ENCODE data around the gene SFT2D1.
"Not testable (repeated sequence)": the region's sequence is repeated elsewhere in the genome, so short reads cannot be mapped to it uniquely, and the experiment has no call there.

Gene SFT2D1

GRCh38 chr6:166342349-166343149 lies at the start of gene SFT2D1:
SFT2D1 (minus strand) TSS chr6:166342545; CDS start chr6:166342481, 64 bp downstream.
- peak; percentile 72 for DNase-seq (ENCODE audit: low read depth)

GRCh38 chr6:166389119-166389518 lies 46.8 kb upstream of the SFT2D1 start:
- no peak for DNase-seq (ENCODE audit: low read depth)

DNA sequence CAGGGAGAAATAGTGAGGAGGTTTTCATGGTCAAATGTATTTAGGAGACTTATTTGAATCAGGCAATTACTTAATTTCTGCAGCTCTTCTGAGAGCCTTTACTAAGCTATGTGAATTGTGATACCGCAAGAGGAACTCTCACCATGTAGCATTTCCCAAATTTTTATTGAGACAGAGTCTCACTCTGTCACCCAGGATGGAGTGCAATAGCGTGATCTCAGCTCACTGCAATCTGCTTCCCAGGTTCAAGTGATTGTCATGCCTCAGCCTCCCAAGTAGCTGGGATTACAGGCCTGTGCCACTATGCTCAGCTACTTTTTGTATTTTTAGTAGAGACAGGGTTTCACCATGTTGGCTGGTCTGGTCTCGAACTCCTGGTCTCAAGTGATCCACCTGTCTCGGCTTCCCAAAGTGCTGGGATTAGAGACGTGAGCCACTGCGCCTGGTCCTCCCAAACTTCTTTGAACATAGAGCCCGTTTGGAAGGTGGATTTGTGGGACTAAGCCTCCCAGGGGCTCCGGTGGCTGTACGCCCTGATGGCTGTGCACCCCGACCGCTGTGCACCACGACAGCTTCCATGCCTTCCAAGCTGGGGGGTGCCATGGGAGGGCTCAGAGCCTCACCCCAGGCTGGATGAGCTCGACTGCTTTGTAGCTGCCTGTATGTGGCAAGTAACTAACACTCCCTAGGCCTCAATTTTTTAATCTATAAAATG lies 46.1 kb upstream of the SFT2D1 start:
- DNase-seq (ENCODE audit: low read depth): no peak

DNA sequence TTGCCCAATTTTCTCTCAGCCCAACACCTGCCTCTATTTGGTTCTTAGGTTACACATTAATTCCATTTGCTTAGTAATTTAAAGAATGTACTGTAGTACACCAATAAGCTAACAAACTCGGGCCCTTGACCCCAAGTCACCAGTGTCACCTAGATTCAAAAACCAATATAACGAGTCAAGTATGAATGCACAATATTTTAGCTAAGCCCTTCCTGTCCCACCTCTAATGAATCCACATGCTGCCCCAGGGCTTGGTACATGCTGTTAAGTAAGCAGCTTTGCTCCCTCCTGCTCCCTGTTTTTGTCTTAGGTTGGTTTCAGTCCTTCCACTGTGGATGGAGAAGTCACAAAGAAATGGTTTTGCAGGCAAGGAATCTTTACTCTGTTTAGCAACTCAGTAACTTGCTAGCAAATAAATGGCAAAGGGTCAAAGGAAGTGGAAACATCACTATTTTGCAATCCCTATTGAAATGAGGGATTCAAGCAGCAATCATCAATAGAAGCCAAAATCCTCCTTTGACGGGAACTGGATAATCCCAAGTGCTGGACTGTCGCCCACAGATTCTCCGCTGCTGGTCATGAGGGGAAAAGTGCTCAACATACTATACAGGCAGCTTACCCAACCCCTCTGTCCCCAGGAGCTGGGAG lies 45.4 kb upstream of the SFT2D1 start:
- DNase-seq (ENCODE audit: low read depth): no peak

GRCh38 chr6:166387098-166387497 lies 44.8 kb upstream of the SFT2D1 start:
- not testable (repeated sequence) for DNase-seq (ENCODE audit: low read depth)

GRCh38 chr6:166386111-166386510 lies 43.8 kb upstream of the SFT2D1 start:
- DNase-seq (ENCODE audit: low read depth): no peak

- DNase-seq (ENCODE audit: low read depth): not testable (repeated sequence)
Observed at GRCh38 chr6:166383802-166384363, 41.5 kb upstream of the SFT2D1 start.

GRCh38 chr6:166382933-166383801 lies 40.8 kb upstream of the SFT2D1 start, which contains the start of gene MPC1:
MPC1 (minus strand) TSS chr6:166382940; CDS start chr6:166382876, 64 bp downstream.
- DNase-seq (ENCODE audit: low read depth): peak; percentile 86

GRCh38 chr6:166382500-166382932 lies 40.2 kb upstream of the SFT2D1 start:
- DNase-seq (ENCODE audit: low read depth): no peak

DNA sequence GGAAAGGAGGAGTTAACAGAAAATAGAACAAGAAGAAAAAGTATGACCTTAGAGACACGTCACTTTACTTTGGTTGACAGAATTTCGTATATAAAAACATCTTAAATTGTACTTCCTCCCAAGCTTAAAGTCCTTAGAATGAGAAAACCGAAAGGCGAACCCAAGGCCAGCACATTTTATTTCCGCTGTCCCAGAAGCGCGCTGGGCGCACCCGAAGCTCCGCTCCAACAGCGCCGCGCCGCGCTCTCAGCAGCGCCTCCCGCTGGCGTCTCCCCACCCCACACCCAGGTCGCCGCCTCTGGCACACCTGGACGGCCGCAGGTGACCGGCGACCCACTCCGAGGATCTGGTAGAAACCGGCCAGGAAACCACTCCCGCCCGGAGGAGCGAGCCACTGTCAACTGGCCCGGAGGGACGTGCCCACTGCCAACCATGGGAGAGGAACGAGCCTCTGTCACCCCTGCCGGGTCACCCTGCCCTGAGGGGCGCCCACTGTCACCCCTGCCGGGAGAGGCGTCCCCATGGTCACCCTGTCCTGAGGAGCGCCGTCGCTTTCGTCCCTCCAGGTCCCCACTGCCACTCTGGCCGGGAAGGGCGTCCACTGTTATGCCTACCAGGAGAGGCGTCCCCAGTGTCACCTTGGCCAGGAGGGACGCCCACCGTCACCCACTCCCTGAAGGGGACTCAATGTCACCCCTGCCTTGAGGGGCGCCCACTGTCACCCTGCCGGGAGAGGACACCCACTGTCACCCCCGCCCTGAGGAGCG lies 39.6 kb upstream of the SFT2D1 start:
- DNase-seq (ENCODE audit: low read depth): peak; percentile 27

GRCh38 chr6:166381381-166381732 lies 39.0 kb upstream of the SFT2D1 start:
- DNase-seq (ENCODE audit: low read depth): no peak

DNA sequence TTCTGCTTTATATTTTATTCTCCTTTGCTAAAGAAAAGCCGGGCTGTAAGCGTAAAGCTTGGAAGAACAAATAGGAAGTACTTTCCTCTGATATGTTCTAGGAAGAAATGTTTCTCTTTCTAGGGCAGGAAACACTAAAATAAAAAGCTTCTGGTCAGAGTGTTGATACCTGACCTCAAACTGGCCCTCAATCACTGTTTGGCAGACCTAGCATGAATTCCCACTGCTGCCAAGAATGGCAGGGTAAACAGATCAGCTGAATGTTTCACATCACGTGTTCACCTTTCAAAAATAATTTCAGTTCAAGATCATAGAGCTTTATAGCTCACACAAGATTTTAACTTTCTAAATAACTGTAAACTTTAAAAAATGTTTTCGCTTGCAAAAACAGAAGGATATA lies 37.5 kb upstream of the SFT2D1 start:
- DNase-seq (ENCODE audit: low read depth): no peak

GRCh38 chr6:166379103-166379586 lies 36.8 kb upstream of the SFT2D1 start:
- DNase-seq (ENCODE audit: low read depth): no peak

DNA sequence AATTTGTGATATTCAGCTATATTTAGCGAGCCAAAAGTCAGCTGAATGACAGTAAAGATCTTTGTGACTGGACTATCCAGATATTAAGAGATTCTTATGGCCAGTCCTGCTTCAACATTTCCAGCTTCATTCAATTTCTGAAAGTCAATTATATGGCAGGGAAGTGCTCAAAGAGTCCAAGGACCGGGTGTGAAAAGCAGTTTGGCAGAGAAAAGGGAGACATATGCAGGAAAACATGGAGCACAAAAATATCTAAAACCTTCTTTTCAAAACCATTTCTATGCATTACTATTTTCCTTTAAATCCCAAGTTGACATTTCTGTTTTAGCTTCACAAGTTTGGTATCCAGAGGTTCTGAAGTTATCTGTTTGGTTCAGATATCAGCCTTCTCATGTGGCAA lies 35.4 kb upstream of the SFT2D1 start:
- no peak for DNase-seq (ENCODE audit: low read depth)

- DNase-seq (ENCODE audit: low read depth): no peak
Observed at GRCh38 chr6:166375013-166375412, 32.7 kb upstream of the SFT2D1 start.

GRCh38 chr6:166370489-166370888 lies 28.1 kb upstream of the SFT2D1 start:
- no peak for DNase-seq (ENCODE audit: low read depth)

GRCh38 chr6:166369782-166370181 lies 27.4 kb upstream of the SFT2D1 start:
- no peak for DNase-seq (ENCODE audit: low read depth)

DNA sequence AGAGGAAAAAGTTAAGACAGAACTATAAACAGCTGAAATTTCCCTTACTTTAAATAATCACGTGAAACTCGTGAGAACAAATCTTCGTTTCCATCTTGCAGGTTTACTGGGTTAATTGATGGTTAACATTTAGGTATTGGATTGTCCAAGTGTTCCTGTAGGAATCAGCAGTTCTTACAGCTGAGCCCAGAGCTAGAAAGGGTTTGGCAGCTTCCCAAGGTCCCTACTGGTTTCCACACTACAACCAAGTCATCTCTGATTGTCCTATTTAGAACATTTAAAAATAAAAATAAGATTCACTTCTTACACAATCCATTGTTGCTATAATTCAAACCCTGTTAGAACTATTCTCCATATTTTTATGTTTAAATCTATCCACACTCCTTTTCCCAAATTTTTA lies 24.6 kb upstream of the SFT2D1 start:
- no peak for DNase-seq (ENCODE audit: low read depth)

GRCh38 chr6:166365806-166366205 lies 23.5 kb upstream of the SFT2D1 start:
- no peak for DNase-seq (ENCODE audit: low read depth)

DNA sequence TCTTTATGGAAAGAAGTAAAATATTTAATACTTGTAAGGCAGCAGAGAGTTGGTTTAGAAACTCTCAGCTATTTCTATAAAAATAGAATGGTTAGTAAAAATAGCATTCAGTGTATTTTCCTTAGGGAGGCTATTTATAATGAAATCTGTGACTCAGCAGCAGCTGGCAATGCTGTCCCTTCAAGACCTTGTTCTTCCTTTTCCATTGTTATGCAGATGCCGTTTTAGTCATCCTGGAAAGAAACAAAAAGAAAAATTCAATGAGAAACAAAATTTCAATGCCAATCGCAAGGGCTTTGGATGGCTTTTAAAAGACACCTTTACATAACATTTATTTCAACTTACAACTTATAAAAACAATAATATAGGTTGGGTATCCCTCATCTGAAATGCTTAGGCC lies 22.9 kb upstream of the SFT2D1 start:
- DNase-seq (ENCODE audit: low read depth): no peak

- no peak for DNase-seq (ENCODE audit: low read depth)
Observed at GRCh38 chr6:166364456-166364855, 22.1 kb upstream of the SFT2D1 start.

All from stimulated activated CD8-positive, alpha-beta memory T cell treated with anti-CD3 and anti-CD28 coated beads, Interleukin-7, amount 100 ng/mL, for 24 hours (primary cell).